CD4-positive, alpha-beta T cell treated with Interleukin-15 for 4 hours (primary cell): ENCODE results near the gene IGLON5.

Experiments
- DNase-seq: peaks from one replicate; pipeline ENCODE4 v3.0.0-alpha.2; 2020; ENCODE audit warnings: low spot score

IGLON5 gene

GRCh38 chr19:51338563-51339312 is 27.3 kb downstream of the IGLON5 start:
- DNase-seq = peak; percentile 79

GRCh38 chr19:51339313-51339686 is 27.9 kb downstream of the IGLON5 start:
- DNase-seq = no peak

GRCh38 chr19:51339687-51340656 is 28.5 kb downstream of the IGLON5 start:
- peak; percentile 89 for DNase-seq

DNA sequence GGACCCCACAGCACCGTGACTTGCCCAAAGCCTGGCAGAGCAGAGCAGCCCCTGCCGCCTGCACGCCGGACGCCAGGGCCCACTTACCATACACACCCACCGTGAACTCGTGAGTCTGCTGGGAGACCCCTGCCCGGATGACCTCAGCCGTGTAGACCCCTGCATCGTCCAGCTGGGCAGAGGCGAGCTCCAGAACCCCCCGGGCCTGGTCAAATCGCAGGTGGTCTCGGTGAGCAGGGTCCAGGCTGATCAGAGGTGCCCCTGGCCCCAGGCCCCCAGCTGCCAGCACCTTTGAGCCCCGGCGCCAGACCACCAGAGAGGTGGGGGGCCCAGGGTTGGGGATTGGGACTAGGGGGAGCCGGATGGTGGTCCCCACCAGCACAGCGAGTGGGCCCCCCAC is 29.6 kb downstream of the IGLON5 start:
- no peak for DNase-seq

- no peak for DNase-seq
These were observed 30.6 kb downstream of the IGLON5 start, which contains the start of gene VSIG10L for GRCh38 chr19:51341976-51342580. Gene VSIG10L (minus strand): TSS chr19:51342139. CDS start chr19:51342124, 15 bp downstream.

GRCh38 chr19:51342631-51343569 is 31.5 kb downstream of the IGLON5 start:
- DNase-seq = no peak

DNA sequence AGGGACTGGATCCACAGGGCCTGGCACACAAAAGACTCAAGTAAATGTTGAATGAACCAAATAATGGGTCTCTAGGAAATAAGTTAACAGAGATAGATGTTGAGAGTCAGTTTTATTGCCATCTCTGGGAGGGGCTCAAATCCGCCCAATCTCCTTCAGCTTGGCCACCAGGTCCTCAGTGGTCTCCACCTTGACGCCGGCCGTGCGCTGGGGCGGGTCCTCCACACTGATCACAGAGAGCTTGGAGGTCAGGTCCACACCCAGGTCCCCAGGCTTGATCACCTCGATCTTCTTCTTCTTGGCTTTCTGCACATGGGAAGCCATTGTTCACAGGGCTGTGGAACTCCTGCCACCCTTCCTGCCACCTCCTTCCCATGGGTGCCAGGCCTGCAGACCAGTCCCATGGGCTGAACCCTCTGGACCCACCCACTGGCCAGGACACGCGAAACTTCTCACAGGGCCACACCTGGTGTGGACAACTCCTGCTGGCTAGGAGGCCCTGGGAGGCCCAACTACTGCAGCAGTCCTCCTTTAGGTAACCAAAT is 33.7 kb downstream of the IGLON5 start:
- no peak for DNase-seq

DNA sequence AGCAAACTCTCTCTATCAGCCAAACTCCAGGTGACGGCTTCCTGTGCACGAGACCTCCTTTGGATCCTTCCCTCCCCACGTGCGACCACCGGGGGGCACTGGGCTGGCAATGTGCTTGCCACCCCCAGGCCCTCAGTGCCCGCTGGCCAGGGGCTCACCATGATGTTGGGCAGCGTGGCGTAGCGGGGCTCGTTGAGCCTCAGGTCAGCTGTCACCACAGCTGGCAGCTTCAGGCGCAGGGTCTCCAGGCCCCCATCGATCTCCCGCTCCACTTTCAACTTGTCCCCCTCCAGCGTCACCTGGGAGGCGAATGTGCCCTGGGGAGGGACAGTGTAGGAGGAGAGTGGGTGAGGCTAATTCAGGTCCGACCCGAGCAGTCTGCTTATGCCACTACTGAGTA is 35.3 kb downstream of the IGLON5 start:
- DNase-seq = no peak

DNA sequence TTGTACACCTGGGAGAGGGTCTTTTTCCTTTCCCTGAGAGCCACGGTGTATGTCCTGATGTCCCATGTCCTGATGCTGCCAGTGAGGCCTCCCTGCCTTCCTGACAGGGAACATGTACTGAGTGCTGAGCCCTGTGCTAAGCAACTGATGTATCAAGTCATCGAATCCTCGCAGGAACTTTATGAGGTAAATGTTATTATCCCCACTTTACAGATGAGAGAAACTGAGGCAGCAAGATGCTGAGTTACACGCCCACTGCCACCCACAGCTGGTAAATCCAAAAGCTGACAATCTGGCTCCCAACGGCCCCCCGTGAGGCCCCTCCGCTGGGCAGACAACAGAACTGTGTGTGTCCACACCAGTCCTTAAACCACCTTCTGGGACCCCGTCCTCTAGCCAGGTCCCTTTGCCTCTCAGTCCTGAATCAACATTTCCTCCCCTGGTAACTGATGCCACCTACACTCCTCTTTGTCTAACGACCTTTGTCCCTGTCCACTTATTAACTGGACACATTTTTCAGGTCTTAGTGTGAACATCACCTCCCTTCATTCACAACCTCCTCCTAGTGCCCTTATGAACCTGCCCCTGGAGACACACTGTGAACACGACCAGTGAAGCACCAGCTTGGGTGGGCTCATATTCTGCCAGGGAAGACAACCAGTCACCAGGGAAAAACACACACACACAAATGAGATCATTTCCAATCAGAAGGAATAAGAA is 35.9 kb downstream of the IGLON5 start:
- no peak for DNase-seq

DNA sequence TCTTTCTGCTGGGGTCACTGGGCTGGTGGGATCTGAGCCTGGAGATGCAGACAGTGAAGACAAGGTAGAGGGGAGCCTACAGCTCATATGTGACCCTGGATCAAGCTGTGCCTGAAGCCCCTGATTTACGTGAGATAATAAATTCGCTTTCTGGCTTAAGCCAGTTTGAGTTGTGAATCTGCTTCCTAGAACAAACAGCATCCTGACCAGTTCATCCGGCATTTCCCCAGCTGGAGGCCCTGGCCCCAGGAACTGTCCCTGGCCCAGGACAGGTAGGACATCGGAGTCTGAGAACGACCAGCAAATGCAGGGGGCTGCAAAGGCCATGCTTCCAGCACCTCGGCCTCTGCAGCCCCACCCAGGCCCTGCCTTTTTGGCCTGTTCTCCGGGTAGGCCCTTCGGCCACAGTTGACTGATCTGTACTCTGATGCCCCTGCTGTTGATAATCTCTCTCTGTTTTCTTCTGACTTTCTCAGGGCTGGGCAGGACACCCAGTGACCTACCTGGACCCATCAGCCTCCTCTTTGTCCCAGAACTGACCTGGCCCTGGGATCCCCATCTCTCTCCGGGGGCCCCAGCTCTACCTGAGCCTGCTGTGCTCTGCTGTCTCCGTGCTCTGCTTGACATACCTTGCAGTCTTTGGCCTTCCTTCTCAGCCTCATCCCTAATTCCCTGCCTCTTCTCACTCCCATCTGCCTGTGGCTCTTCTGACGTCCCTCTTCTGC is 40.0 kb downstream of the IGLON5 start:
- no peak for DNase-seq

DNA sequence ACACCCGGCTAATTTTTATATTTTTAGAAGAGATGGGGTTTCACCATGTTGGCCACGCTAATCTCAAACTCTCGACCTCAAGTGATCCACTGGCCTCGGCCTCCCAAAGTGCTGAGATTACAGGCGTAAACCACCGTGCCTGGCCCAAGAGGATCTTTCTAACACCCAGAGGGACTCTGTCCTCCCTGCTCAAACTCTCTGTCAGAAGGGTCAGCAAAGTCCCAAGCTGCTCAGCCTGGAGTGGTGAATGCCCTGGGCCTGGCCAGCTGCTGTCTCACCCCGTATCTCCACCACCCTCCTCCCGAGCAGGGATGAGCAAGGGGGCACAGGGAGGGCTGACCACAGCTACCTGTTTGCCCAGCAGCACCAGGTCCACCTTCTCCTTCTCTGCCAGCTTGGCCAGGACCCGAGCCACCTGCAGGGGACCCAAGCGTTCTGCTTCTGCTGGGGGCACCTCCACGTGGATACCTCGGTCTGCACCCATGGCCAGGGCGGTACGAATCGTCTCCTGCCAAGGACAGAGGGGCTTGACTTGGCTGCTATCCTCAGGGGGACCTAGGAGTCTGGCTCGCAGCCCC is 41.4 kb downstream of the IGLON5 start:
- no peak for DNase-seq

DNA sequence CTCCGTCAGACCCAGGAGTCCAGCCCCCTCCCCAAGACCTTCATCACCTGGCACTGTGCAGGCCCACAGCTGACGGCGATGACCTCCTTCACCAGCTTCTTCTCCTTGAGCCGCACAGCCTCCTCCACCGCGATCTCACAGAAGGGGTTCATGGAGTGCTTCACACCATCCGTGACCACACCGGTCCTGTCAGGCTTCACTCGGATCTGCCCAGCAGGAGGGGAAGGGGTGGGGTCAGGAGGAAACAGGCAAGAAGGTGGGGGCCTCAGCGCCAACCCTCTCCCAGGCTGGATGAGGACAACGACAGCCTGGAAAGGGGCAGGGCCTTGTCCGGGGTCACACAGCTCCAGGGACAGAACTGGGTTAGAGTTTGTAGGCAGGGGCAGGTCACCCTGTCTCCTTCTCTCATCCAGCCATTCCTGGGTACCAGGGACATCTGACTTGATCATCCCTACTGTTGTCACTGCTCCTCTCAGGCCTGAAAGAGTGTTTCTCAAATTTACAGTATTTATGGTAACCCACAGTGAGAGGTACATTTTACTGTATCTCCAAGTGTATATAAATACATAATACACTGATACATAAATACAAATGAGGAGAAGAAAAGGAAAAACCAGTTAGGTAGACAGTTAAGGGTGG is 42.8 kb downstream of the IGLON5 start:
- no peak for DNase-seq

- no peak for DNase-seq
These were observed 43.3 kb downstream of the IGLON5 start for GRCh38 chr19:51354742-51355148.

- no peak for DNase-seq
These were observed 44.8 kb downstream of the IGLON5 start for GRCh38 chr19:51356159-51356801.

DNA sequence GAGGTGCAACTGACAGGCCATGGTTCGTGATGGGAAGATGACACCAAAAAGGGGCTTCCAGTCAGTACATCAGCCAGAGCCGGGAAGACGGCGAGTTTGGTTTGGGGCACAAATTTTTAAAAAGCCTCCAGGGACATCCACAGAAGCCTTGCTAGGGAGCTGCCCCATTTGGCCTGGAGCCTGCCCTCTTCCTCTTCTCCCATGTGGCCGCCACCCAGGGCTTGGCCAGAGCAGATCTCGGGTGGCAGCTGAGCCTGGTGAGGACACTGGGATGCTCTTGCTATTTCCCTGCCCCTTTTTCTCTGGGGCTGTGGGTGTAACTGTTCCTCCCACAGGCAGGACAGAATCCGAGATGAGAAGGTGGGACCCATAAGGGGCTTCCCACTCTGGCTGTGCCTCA is 46.5 kb downstream of the IGLON5 start:
- no peak for DNase-seq

GRCh38 chr19:51359294-51359693 is 47.9 kb downstream of the IGLON5 start:
- no peak for DNase-seq

DNA sequence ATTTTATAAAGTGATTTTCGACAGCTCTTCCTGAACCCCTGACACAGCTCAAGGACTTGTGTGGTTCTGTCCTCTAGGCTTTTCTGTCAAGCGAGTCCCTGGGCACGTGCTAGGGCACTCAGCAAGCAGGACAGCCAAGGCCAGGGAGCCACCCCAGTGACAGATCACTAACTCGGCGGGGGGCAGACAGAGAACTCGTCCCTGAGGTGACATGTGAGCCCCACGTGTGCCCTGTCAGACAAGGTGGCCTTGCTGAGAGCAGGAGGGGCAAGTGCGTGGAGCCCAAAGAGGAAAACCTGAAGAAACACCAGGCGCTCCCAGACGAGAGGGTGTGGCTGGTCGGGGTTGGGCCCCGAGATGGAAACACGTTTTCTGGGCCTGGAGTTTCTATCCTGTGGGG is 49.8 kb downstream of the IGLON5 start:
- DNase-seq = no peak
